ENCODE measurements around the gene CAMK2A. TPM values are rescaled to one million over a fixed set of nuclear protein-coding genes. Genes with fewer than 3 reads are reported as not detected.

The CAMK2A gene
- total RNA-seq, 2 experiments from 2014 or later: not detected

DNA sequence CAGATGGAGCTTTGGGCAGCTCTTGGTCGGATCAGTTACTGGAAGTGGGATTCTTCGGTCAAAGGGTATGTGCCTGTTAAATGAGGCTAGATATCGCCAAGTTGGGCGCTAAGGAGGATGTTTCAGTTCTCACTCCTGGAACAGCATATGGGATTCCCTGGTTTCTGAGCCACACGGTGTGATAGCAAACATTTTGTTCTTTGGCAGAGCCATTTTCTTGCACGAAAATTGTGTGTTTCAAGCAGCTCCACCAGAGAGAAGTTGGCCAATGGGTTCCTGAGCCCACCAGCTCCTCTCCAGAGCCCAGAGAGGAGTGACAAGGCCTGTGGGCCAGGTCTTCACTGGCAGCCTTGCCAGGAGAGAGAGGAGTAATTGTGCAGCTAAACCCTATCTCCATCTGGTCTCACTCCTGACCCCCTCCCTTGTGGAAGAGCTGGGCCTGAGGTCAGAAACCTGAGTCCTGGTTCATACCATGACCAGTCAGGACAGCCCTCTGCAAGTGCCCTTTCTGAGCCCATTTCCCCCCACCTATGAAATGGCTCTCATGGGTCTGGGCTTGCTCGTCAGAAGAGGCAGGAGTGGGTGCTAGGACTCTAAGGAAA, 110.5 kb downstream of the CAMK2A start:
- TF ChIP-seq, protein P1, sequence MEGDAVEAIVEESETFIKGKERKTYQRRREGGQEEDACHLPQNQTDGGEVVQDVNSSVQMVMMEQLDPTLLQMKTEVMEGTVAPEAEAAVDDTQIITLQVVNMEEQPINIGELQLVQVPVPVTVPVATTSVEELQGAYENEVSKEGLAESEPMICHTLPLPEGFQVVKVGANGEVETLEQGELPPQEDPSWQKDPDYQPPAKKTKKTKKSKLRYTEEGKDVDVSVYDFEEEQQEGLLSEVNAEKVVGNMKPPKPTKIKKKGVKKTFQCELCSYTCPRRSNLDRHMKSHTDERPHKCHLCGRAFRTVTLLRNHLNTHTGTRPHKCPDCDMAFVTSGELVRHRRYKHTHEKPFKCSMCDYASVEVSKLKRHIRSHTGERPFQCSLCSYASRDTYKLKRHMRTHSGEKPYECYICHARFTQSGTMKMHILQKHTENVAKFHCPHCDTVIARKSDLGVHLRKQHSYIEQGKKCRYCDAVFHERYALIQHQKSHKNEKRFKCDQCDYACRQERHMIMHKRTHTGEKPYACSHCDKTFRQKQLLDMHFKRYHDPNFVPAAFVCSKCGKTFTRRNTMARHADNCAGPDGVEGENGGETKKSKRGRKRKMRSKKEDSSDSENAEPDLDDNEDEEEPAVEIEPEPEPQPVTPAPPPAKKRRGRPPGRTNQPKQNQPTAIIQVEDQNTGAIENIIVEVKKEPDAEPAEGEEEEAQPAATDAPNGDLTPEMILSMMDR (IDR thresholded peaks at IDR 0.05): no peak
- Mint-ChIP-seq H3K36me3 (ENCODE audit: low read depth) (no peaks in the 10 kb centered on the region), H3K9me3 (no peaks in the 10 kb centered on the region), H3K4me1 (ENCODE audit: low read depth) (no peaks in the 10 kb centered on the region), H3K27ac (no peak overlapping the region), H3K27me3 (peaks cover 2% of the 10 kb centered on the region), H3K4me3 (no peak overlapping the region)
- CTCF ChIA-PET: no interaction called here
- intact Hi-C loops (cut with micrococcal nuclease): no loop called here
- ATAC-seq: no peak
- DNase-seq: no peak
- POLR2A ChIA-PET: interaction anchor here (0.5 kb wide), 1 partner anchor 467 kb away, joined by 3 read pairs; no protein-coding TSS in a partner anchor

DNA sequence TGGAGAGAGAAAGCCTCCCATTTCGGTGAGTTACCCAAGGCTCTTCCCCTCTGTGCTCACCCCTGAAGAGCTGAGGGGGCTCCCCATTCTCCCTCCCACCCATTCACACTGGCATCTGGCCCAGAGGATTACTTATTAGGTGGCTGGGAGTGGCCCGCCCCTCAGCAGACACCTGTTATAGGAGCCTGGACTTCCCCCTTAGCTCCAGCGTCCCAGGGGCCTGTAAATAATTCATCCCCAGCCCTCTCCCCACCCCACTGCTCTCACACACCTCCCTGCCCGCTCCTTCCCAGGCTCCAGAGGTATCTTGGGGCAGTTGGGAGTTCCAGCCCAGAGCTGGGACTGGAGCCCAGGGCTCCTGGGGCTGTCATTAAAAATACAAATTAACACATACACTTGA, 111.3 kb downstream of the CAMK2A start:
- no peaks in the 10 kb centered on the region for H3K36me3 Mint-ChIP-seq (ENCODE audit: low read depth)
- H3K27ac Mint-ChIP-seq: no peak overlapping the region
- H3K27me3 Mint-ChIP-seq: peaks cover 3% of the 10 kb centered on the region
- ATAC-seq: no peak
- CTCF ChIA-PET: no interaction called here
- TF ChIP-seq, protein P1 (IDR thresholded peaks at IDR 0.05): no peak
- H3K4me3 Mint-ChIP-seq: no peak overlapping the region
- no peaks in the 10 kb centered on the region for H3K4me1 Mint-ChIP-seq (ENCODE audit: low read depth)
- POLR2A ChIA-PET: no interaction called here
- DNase-seq: no peak
- intact Hi-C loops (cut with micrococcal nuclease): no loop called here
- no peaks in the 10 kb centered on the region for H3K9me3 Mint-ChIP-seq

DNA sequence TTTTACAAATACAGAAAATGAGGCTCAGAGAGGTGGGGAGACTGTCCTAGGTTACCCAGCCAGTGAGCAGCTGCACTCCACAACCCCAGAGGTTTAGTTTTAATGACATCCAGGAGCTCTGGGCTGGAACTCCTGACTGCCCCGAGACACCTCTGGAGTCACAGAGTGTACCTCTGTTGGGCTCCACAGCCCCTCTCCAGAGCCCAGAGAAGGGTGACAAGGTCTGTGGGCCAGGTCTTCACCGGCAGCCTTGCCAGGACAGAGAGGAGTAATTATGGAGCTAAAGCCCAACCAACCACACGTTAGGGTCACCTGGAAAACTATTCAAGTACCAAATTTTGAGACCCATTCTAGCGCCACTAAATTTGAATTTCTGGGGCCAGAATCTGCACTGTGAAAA, 111.9 kb downstream of the CAMK2A start:
- ChIA-PET CTCF (no interaction called here), POLR2A (interaction anchor here (0.8 kb wide), 1 partner anchor 90 kb away, joined by 3 read pairs; no protein-coding TSS in a partner anchor)
- Mint-ChIP-seq H3K27me3 (peaks cover 4% of the 10 kb centered on the region), H3K36me3 (ENCODE audit: low read depth) (no peaks in the 10 kb centered on the region), H3K27ac (no peak overlapping the region), H3K9me3 (no peaks in the 10 kb centered on the region), H3K4me1 (ENCODE audit: low read depth) (no peaks in the 10 kb centered on the region), H3K4me3 (no peak overlapping the region)
- DNase-seq (no peak), ATAC-seq (no peak)
- intact Hi-C loops (cut with micrococcal nuclease): no loop called here
- TF ChIP-seq, protein P1 (IDR thresholded peaks at IDR 0.05): no peak

DNA sequence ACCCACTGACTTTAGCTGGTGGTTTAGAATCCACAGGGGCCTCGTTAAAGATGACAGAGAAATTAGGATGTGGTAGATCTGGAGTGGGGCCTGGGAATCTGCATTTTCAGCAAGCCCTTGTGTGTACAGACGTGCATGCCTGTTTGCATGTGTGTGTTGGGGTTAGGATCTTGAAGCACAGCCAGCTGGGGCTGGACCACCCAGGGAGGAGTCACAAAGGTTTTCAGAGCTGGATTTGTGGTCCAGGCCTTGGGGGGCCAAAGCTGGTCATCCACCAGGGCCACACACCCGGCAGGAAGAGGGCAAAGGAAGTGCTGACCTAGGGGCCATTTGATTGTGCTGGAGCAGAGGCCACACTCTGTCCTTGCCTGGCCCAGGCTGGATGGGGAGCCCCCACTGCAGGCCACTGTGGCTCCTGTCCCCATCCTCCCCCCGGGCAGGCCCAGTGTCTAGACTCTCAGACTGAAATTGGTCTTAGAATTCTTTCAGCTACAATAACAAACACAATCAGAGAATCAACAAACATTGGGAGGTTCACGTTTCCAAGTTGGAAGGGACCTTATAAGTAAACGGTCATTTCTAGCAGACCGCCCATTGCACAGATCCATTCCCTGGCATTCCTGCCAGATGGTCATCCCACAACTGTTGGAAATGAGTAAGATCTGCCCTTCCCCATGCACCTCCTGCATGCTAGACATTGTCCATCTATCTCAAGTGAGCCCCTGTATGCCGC, 112.7 kb downstream of the CAMK2A start:
- TF ChIP-seq, protein P1 (IDR thresholded peaks at IDR 0.05): no peak
- Mint-ChIP-seq H3K4me1 (ENCODE audit: low read depth) (no peaks in the 10 kb centered on the region), H3K27ac (no peak overlapping the region), H3K36me3 (ENCODE audit: low read depth) (no peaks in the 10 kb centered on the region), H3K27me3 (peaks cover 8% of the 10 kb centered on the region), H3K9me3 (no peaks in the 10 kb centered on the region), H3K4me3 (no peak overlapping the region)
- ATAC-seq: no peak
- DNase-seq: no peak
- ChIA-PET POLR2A (interaction anchor here (0.8 kb wide), 1 partner anchor 90 kb away, joined by 3 read pairs; no protein-coding TSS in a partner anchor), CTCF (interaction anchor here (1.2 kb wide), 1 partner anchor 15 kb away, joined by 3 read pairs; no protein-coding TSS in a partner anchor)
- intact Hi-C loops (cut with micrococcal nuclease): no loop called here

DNA sequence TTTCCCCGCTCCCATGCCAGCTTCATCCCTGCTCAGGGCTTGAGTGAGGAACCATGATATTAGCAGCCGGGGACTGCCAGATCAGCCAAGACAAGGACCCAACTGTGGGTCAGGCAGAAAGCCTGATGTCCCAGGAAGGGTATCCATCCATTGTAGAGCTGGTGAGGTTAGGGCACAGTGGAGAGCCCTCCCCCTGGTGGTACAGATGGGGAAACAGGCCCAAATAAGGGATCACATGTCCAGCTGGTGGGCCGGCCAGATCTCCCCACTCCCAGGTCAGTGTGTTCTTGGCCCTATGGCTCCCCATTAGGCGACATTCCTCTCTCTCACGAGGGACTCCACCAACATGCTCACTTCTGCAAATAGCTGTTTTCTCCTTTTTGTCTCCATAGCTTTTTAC, 114.0 kb downstream of the CAMK2A start:
- no peak overlapping the region for H3K4me3 Mint-ChIP-seq
- DNase-seq (no peak), ATAC-seq (no peak)
- TF ChIP-seq, protein P1 (IDR thresholded peaks at IDR 0.05): no peak
- H3K36me3 Mint-ChIP-seq (ENCODE audit: low read depth): no peaks in the 10 kb centered on the region
- intact Hi-C loops (cut with micrococcal nuclease): no loop called here
- no peaks in the 10 kb centered on the region for H3K9me3 Mint-ChIP-seq
- peaks cover 13% of the 10 kb centered on the region for H3K27me3 Mint-ChIP-seq
- ChIA-PET POLR2A (interaction anchor here (0.8 to 1.1 kb wide), 2 partner anchors 9 to 17 kb away, joined by 3 read pairs; no protein-coding TSS in a partner anchor), CTCF (interaction anchor here (0.7 to 1.7 kb wide), 4 partner anchors 14 to 43 kb away, joined by 3 to 5 read pairs (median 3); no protein-coding TSS in a partner anchor)
- H3K27ac Mint-ChIP-seq: no peak overlapping the region
- H3K4me1 Mint-ChIP-seq (ENCODE audit: low read depth): no peaks in the 10 kb centered on the region
